Esophagus squamous epithelium (tissue), 5 donors: ENCODE measurements around the gene DCTN3. TPM values are rescaled to one million over a fixed set of nuclear protein-coding genes. Genes with fewer than 3 reads are reported as not detected.
"Not testable (repeated sequence)": the region's sequence is repeated elsewhere in the genome, so short reads cannot be mapped to it uniquely, and the experiment has no call there.

ENCODE experiments used
- DNase-seq: peaks from one replicate; lab custom pipeline; 2025; lab: John Stamatoyannopoulos, UW
- H3K27ac ChIP-seq, 4 donors: fragments of 200-600 bp; sonication (generic); one replicate each; pipeline ENCODE4 v1.5.1; 2016 to 2019; ENCODE audit warnings: mild to moderate bottlenecking in 1 of 4
- H3K27me3 ChIP-seq, 4 donors: fragments of 200-600 bp; sonication (generic); 1 replicate in 3 of 4; 2 replicates in 1 of 4; pipeline versions ENCODE4 v1.5.1 to v1.6.0; 2017 to 2021; ENCODE audit warnings: antibody characterized with exemption in 1 of 4
- H3K36me3 ChIP-seq, 3 donors: fragments of 200-600 bp; sonication (generic); one replicate each; pipeline ENCODE4 v1.5.1; 2016 to 2019
- H3K4me1 ChIP-seq, 3 donors: fragments of 200-600 bp; sonication (generic); one replicate each; pipeline ENCODE4 v1.5.1; 2017 to 2019
- H3K4me3 ChIP-seq, 4 donors: fragments of 200-600 bp; sonication (generic); 1 replicate in 3 of 4; 2 replicates in 1 of 4; pipeline ENCODE4 v1.5.1; 2016 to 2019; ENCODE audit warnings: mild to moderate bottlenecking in 2 of 4, moderate library complexity in 1 of 4
- H3K9me3 ChIP-seq, 3 donors: fragments of 200-600 bp; sonication (generic); one replicate each; pipeline ENCODE4 v1.5.1; 2016 to 2019
- POLR2A ChIP-seq, 4 donors: fragments of 450-650 bp; IDR thresholded peaks; one replicate each; pipeline ENCODE4 v1.6.1; 2017; ENCODE audit warnings: antibody characterized with exemption in 4 of 4, mild to moderate bottlenecking in 4 of 4, moderate library complexity in 3 of 4
- WGBS, 2 donors: methylation state at CpG; one replicate each; pipeline ENCODE4 v1.1.5; 2018; 5-methylcytosine and 5-hydroxymethylcytosine counted together
- intact Hi-C: fragments of 100-400 bp; cut with DNase I; formaldehyde crosslinking; loops from one replicate; pipeline ENCODE4 v1.15.0; 2022
- total RNA-seq, 4 donors: library from RNA; depleted of rRNA; stranded (reverse); fragments of >200 nt; gene quantifications; one replicate each; pipeline ENCODE4 v1.1.0, GENCODE V29; 2016
- TF ChIP-seq, protein P1 (sequence below), 6 experiments: fragments of 450-650 bp in 4 of 6; fragments of 200-600 bp in 2 of 6; sonication (generic) in 2 of 6; IDR thresholded peaks; one replicate each; pipeline ENCODE4 v1.5.1; 2016 to 2019; ENCODE audit warnings: antibody characterized with exemption in 6 of 6, mild to moderate bottlenecking in 4 of 6, moderate library complexity in 4 of 6
- donor health status: DM: yes; HTN: yes; CAD: no.

The DCTN3 gene
- total RNA-seq, 4 donors from 2014 or later: 67.1 to 136 (median 103) TPM

- DNase-seq: no peak
- TF ChIP-seq, protein P1, sequence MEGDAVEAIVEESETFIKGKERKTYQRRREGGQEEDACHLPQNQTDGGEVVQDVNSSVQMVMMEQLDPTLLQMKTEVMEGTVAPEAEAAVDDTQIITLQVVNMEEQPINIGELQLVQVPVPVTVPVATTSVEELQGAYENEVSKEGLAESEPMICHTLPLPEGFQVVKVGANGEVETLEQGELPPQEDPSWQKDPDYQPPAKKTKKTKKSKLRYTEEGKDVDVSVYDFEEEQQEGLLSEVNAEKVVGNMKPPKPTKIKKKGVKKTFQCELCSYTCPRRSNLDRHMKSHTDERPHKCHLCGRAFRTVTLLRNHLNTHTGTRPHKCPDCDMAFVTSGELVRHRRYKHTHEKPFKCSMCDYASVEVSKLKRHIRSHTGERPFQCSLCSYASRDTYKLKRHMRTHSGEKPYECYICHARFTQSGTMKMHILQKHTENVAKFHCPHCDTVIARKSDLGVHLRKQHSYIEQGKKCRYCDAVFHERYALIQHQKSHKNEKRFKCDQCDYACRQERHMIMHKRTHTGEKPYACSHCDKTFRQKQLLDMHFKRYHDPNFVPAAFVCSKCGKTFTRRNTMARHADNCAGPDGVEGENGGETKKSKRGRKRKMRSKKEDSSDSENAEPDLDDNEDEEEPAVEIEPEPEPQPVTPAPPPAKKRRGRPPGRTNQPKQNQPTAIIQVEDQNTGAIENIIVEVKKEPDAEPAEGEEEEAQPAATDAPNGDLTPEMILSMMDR (IDR thresholded peaks at IDR 0.05): no peak
- no peak for TF ChIP-seq POLR2A (IDR thresholded peaks at IDR 0.05)
- peaks cover 0 to 21% (median 3%) of the 10 kb centered on the region in 3 donors for H3K36me3 ChIP-seq
- peak overlapping the region; percentile 76 to 92 (median 88) for H3K27ac ChIP-seq
- H3K9me3 ChIP-seq: no peaks in the 10 kb centered on the region
- peaks cover 24 to 46% (median 24%) of the 10 kb centered on the region in 3 donors for H3K4me1 ChIP-seq
- H3K27me3 ChIP-seq: no peaks in the 10 kb centered on the region
- H3K4me3 ChIP-seq: peak overlapping the region; percentile 54 to 80 (median 78)
- WGBS, 2 donors: 0% methylated on average over 1 to 3 of the region's 8 CpGs
- intact Hi-C loops: no loop called here
These were observed 26.7 kb upstream of the DCTN3 start for GRCh38 chr9:34647084-34647403.

DNA sequence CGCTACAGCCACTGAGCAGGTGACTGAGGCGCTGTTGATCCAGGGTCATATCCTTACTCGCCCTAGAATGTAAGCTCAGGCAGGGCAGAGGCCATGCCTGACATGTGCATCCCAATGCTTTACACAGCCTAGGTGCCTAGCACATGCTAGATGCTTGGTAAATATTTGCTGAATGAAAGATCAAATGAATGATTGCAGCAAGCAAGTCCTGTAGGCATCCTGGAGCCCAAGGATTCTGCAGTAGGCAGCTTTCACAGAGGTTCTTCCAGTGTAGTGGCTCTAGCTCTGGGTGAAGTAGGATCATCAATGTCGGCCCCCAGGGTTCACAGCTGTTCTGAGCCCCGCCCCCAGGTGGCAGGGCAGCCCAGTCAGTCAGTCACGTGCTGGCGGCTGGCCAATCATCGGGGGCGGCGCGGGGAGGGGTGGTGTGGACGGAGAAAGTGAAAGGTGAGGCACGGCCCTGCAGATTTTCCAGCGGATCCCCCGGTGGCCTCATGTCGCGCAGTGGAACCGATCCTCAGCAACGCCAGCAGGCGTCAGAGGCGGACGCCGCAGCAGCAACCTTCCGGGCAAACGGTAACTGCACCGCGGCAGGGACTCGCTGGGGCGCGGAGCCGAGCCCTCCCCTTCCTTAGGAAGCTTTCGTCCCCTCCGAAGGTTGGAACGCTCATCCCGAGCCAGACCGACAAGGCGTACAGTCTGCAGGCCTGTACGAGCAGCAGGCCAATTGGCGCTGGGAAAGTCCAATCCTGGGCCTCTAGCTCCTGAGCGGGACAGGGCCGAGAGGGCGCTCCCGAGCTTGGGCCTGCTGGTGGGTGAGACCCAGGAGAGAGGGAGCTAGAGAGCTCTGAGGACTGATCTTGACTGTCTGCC, 26.2 kb upstream of the DCTN3 start, which contains the start of gene GALT:
GALT (plus strand) TSS at position 465 of the 873 bp plus-strand sequence; CDS start at position 495, 30 bp downstream.
- Histone ChIP-seq H3K27me3 (no peaks in the 10 kb centered on the region), H3K9me3 (no peaks in the 10 kb centered on the region), H3K27ac (peak within 1 kb of the TSS; percentile 76 to 92 (median 88)), H3K4me3 (peak within 1 kb of the TSS; percentile 54 to 80 (median 78)), H3K36me3 (peaks cover 0 to 21% (median 3%) of the 10 kb centered on the region in 3 donors), H3K4me1 (peaks cover 18 to 40% (median 18%) of the 10 kb centered on the region in 3 donors)
- TF ChIP-seq, protein P1 (IDR thresholded peaks at IDR 0.05): peak; percentile 18 to 56 (median 36)
- peak in 2 of 4 donors; percentile 20 to 23 for TF ChIP-seq POLR2A (IDR thresholded peaks at IDR 0.05)
- DNase-seq: peak; percentile 68
- WGBS, 2 donors: 10 to 16% methylated on average over 14 to 17 of the region's 43 CpGs
- intact Hi-C loops: no loop called here

DNA sequence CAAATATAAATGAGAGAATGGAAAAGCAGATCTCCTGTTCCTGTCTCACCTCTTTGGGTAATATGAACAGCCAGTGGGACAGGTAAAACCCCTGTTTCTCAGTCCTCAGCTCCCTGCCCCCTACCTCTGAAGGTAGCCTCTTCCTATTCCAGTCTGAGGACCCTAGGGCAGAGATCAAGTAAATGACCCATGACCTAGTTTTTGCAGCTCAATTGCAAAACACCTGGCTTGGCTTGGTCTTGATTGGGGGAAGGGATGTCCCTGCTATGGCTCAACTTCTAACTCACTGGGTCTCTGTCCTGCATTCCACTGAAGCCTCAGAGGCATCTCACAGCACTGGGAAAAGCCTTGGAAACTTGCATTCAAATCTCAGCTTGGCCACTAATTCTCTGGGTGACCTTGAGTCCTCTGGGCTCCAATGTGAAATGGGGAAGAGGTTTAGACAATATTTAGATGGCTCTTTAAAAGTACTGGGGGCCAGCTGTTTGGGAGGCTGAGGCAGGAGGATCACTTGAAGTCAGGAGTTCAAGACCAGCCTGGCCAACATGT, 24.5 kb upstream of the DCTN3 start:
- intact Hi-C loops: no loop called here
- Histone ChIP-seq H3K9me3 (no peaks in the 10 kb centered on the region), H3K36me3 (peaks cover 0 to 19% (median 3%) of the 10 kb centered on the region in 3 donors), H3K4me1 (peaks cover 11 to 29% (median 13%) of the 10 kb centered on the region in 3 donors), H3K4me3 (no peak overlapping the region), H3K27ac (no peak overlapping the region), H3K27me3 (no peaks in the 10 kb centered on the region)
- no peak for DNase-seq
- TF ChIP-seq, protein P1 (IDR thresholded peaks at IDR 0.05): no peak
- no peak for TF ChIP-seq POLR2A (IDR thresholded peaks at IDR 0.05)

- no peaks in the 10 kb centered on the region for H3K36me3 ChIP-seq
- no peaks in the 10 kb centered on the region for H3K27me3 ChIP-seq
- H3K9me3 ChIP-seq: no peaks in the 10 kb centered on the region
- peaks cover 13 to 28% (median 15%) of the 10 kb centered on the region in 3 donors for H3K4me1 ChIP-seq
- TF ChIP-seq, protein P1 (IDR thresholded peaks at IDR 0.05): no peak
- no peak for TF ChIP-seq POLR2A (IDR thresholded peaks at IDR 0.05)
- 100% methylated on average over 1 of the region's 1 CpG for WGBS, 2 donors
- DNase-seq: no peak
- H3K4me3 ChIP-seq: no peak overlapping the region
- no peak overlapping the region for H3K27ac ChIP-seq
- intact Hi-C loops: no loop called here
These were observed 22.4 kb upstream of the DCTN3 start for GRCh38 chr9:34642679-34643078.

DNA sequence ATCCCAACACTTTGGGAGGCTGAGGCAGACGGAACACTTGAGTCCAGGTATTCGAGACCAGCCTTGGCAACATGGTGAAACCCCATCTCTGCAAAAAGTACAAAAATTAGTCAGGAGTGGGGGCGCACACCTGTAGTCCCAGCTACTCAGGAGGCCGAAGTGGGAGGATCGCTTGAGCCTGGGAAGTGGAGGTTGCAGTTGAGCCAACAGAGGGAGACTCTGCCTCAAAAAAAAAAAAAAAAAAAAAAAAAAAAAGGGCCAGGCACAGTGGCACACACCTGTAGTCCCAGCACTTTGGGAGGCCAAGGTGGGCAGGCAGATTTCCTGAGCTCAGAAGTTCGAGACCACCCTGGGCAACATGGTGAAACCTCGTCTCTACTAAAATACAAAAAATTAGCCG, 19.0 kb upstream of the DCTN3 start:
- H3K27ac ChIP-seq, H3K9me3 ChIP-seq, H3K27me3 ChIP-seq, DNase-seq, intact Hi-C loops, H3K4me3 ChIP-seq: not testable (repeated sequence)
- Histone ChIP-seq H3K4me1 (peaks cover 15 to 39% (median 24%) of the 10 kb centered on the region in 3 donors), H3K36me3 (peaks cover 0 to 14% (median 0%) of the 10 kb centered on the region in 3 donors)
- WGBS, 2 donors: 72 to 89% methylated on average over 8 of the region's 8 CpGs
